Measurements from ENCODE around the gene BCL3.

Gene BCL3

DNA sequence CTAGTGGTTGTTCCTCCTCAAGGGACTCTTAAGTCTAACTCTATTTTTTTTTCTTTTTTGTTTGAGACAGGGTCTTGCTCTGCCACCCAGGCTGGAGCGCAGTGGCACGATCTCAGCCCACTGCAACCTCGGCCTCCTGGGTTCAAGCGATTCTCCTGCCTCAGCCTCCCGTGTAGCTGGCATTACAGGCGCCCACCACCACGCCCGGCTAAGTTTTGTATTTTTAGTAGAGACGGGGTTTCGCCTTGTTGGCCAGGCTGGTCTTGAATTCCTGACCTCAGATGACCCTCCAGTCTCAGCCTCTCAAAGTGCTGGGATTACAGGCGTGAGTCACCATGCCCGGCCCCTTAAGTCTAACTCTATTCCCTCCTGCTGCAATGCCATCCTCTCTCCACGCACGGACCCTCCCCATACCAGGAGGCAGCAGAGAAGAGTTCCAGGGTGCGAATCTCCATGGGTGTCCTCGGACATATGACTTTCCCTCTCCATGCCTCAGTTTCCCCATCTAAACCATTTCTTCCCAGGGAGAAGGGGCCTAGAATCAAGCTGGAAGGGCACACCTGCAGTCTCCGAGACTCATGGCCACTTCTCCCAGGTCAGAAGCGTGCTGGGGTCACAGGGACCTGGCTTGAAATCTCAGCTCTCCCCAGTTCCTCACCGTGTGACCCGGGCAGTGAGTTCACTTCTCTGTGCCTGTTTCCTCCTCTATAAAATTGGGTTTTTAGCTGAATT, 6.0 kb upstream of the BCL3 start:
- FAIRE-seq (no peak), DNase-seq (ENCODE audit: insufficient read length, low spot score) (no peak)
- TF ChIP-seq, protein P1, sequence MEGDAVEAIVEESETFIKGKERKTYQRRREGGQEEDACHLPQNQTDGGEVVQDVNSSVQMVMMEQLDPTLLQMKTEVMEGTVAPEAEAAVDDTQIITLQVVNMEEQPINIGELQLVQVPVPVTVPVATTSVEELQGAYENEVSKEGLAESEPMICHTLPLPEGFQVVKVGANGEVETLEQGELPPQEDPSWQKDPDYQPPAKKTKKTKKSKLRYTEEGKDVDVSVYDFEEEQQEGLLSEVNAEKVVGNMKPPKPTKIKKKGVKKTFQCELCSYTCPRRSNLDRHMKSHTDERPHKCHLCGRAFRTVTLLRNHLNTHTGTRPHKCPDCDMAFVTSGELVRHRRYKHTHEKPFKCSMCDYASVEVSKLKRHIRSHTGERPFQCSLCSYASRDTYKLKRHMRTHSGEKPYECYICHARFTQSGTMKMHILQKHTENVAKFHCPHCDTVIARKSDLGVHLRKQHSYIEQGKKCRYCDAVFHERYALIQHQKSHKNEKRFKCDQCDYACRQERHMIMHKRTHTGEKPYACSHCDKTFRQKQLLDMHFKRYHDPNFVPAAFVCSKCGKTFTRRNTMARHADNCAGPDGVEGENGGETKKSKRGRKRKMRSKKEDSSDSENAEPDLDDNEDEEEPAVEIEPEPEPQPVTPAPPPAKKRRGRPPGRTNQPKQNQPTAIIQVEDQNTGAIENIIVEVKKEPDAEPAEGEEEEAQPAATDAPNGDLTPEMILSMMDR (IDR thresholded peaks at IDR 0.05; ENCODE audit: insufficient read depth, missing control alignments): no peak

DNA sequence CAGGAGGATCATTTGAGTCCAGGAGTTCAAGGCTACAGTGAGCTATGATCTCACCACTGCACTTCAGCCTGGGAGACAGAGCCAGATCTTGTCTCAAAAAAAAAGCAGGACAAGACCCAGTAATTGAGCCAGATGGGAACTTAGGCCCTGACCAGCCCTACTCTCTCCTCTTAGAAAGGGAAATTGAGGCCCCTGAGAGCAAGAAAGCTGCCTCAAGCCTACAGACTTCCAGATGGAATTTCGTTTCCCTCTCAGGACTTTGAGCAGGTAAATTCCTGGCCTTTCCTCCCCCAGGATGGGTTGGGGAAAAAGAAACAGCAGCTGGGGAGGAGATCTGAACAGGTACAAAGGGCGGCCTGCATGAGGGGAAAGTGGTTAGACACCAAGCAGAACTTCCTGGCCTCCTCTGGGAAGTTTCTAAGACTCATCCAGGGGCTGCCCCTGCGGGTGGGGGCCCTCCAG, 3.6 kb upstream of the BCL3 start:
- no peak for FAIRE-seq
- TF ChIP-seq, protein P1 (IDR thresholded peaks at IDR 0.05; ENCODE audit: insufficient read depth, missing control alignments): no peak
- DNase-seq (ENCODE audit: insufficient read length, low spot score): no peak

DNA sequence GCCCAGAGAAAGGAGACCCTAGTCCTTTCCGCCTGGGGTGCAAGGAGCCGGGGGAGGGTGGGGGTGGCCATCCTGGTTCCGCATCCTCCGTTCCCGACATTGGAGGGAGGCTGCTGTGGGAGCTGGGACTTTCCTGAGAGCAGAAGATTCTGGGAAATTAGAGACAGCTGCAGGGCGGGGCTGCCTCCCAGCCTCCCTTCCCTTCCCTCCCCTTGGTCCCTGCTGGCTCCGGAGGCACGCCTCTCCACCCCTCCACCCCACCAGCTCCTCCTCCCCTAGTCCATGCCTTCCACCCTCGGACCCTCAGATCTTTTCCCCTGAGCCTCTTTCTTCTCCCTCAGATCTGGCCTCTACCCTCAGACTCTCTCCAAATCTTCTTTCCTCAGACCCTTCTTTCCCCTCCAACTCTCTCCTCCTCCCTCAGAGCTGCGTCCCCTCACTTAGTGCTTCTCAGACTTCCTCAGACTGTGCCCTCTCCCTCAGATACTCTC, 3.1 kb upstream of the BCL3 start:
- FAIRE-seq (no peak), DNase-seq (ENCODE audit: insufficient read length, low spot score) (no peak)
- TF ChIP-seq, protein P1 (IDR thresholded peaks at IDR 0.05; ENCODE audit: insufficient read depth, missing control alignments): no peak

DNA sequence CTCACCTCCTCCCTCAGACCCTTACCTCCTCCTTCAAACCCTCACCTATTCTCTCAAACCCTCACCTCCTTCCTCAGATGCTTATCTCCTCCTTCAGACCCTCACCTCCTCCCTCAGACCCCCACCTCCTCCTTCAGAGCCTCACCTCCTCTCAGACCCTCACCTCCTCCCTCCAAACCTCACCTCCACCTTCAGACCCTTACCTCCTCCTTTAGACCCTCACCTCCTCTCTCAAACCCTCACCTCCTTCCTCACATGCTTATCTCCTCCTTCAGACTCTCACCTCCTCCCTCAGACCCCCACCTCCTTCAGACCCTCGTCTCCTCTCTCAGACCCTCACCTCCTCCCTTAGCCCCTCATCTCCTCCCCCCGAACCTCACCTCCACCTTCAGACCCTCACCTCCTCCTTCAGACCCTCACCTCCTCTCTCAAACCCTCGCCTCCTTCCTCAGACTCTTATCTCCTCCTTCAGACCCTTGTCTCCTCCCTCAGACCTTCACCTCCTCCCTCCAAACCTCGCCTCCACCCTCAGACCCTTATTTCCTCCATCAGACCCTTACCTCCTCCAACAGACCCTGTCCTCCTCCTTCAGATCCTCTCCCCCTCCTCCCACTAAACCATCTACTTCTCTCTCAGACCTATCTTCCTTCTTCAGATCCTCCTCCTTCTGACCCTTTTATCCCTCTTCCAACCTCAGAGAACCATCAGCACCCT, 2.5 kb upstream of the BCL3 start:
- TF ChIP-seq, protein P1 (IDR thresholded peaks at IDR 0.05; ENCODE audit: insufficient read depth, missing control alignments): no peak
- DNase-seq (ENCODE audit: insufficient read length, low spot score) (no peak), FAIRE-seq (no peak)

DNA sequence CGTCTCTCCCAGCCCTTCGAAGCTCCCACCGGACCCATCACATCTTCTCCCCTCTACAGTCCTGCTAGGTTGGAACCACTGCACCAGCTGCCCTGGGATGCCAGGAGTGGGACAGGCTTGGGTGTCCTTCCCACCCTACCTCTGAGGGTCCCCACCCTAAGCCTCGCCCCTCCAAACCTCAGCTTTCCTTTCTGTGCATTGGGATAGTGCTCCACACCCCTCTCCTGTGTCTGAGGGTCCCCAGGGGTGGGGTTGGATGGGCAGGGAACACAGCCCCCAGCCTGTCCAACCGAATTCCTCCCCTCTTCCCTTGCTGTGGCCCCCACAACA, 1.9 kb upstream of the BCL3 start:
- TF ChIP-seq, protein P1 (IDR thresholded peaks at IDR 0.05; ENCODE audit: insufficient read depth, missing control alignments): no peak
- FAIRE-seq: no peak
- no peak for DNase-seq (ENCODE audit: insufficient read length, low spot score)

DNA sequence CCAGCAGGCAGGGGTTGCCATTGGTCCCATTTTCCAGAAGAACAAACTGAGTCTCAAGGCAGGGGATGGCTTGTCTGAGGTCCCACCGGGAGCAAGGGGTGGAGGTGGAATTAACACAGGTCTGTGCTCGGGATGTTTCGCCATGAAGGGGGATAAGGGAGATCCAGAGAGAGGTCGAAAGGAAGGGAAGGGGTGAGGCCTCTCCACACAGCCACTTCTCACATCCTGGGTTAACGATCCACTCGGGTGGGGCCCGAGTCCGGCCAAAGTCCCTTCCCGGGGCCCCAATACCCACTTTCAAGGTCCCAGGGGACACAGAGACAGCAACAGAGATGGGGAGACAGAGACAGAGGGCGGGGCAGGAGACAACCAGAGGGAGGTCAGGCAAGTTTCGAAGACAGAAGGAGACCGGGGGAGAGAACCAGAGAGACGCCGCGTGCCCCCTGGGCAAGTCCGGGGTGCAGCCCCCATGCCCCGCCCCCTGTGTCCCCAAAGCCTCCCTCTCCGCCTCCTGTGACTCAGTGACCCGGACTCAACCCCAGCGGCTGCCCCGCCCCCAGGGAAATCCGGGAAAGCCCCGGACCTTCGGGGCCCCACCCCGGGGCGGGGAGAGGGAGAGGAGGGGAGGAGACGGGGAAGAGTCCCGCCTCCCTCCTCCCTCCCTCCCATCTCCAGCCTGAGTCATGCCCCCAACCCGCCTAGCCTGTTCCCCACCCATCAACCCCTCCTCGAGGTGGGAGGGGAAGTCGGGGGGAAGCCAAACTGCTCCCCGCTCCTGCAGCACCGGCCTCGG, 1.4 kb upstream of the BCL3 start:
- no peak for FAIRE-seq
- TF ChIP-seq, protein P1 (IDR thresholded peaks at IDR 0.05; ENCODE audit: insufficient read depth, missing control alignments): no peak
- DNase-seq (ENCODE audit: insufficient read length, low spot score): peak; percentile 90
